Erythroblast (primary cell): ENCODE results near the gene IGFLR1.
A peak's percentile ranks its signal among the peaks of the same experiment; 100 is the strongest.

Experiments used
- DNase-seq, 2 experiments: peaks; one replicate each; lab custom pipeline; 2025; lab: John Stamatoyannopoulos, UW
- GATA1 ChIP-seq: IDR thresholded peaks from 2 replicates; pipeline ENCODE4 v1.6.1; 2011; ENCODE audit warnings: low read depth, mild to moderate bottlenecking, control low read depth, low read length, moderate library complexity
- POLR2A ChIP-seq: IDR thresholded peaks from 2 replicates; pipeline ENCODE4 v1.6.1; 2011; ENCODE audit warnings: mild to moderate bottlenecking, low read length

The IGFLR1 gene

GRCh38 chr19:35722897-35723296, 19.4 kb downstream of the IGFLR1 start:
- DNase-seq: no peak

DNA sequence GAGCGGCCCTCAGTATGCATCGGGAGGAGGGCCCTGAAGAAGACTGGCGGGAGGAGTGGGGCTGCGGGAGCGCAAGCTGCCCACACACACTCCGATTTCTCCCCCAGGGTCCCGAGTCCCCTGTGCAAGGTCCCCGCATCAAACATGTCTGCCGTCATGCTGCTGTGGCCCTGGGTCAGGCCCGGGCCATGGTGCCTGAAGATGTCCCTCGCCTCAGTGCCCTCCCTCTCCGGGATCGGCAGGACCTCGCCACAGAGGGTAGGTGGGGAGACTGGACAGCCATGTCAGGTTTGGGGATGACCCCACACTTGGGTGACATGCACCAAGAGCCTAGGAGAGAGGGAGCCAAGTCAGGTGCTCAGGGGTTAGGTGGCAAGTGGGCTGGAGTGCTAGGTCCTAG, 19.8 kb downstream of the IGFLR1 start:
- TF ChIP-seq GATA1 (no peak), POLR2A (no peak)
- no peak for DNase-seq

More at GRCh38 chr19:35722897-35723296, 19.4 kb downstream of the IGFLR1 start:
- TF ChIP-seq GATA1: no peak
- no peak for TF ChIP-seq POLR2A

- no peak for DNase-seq
- TF ChIP-seq POLR2A: no peak
Measured at GRCh38 chr19:35721374-35721773, 20.9 kb downstream of the IGFLR1 start.

DNA sequence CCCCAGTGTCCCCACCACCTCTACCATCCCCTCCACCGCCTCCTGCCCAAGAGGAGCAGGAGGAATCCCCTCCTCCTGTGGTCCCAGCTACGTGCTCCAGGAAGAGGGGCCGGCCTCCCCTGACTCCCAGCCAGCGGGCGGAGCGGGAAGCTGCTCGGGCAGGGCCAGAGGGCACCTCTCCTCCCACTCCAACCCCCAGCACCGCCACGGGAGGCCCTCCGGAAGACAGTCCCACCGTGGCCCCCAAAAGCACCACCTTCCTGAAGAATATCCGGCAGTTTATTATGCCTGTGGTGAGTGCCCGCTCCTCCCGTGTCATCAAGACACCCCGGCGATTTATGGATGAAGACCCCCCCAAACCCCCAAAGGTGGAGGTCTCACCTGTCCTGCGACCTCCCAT, 21.6 kb downstream of the IGFLR1 start:
- no peak for DNase-seq
- TF ChIP-seq POLR2A (no peak), GATA1 (no peak)

DNA sequence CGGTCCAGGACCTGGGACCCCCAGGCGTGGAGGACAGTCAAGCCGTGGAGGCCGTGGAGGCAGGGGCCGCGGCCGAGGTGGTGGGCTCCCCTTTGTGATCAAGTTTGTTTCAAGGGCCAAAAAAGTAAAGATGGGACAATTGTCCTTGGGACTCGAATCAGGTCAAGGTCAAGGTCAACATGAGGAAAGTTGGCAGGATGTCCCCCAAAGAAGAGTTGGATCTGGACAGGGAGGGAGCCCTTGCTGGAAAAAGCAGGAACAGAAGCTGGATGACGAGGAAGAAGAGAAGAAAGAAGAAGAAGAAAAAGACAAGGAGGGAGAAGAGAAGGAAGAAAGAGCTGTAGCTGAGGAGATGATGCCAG, 22.1 kb downstream of the IGFLR1 start:
- no peak for DNase-seq
- TF ChIP-seq GATA1 (no peak), POLR2A (no peak)

DNA sequence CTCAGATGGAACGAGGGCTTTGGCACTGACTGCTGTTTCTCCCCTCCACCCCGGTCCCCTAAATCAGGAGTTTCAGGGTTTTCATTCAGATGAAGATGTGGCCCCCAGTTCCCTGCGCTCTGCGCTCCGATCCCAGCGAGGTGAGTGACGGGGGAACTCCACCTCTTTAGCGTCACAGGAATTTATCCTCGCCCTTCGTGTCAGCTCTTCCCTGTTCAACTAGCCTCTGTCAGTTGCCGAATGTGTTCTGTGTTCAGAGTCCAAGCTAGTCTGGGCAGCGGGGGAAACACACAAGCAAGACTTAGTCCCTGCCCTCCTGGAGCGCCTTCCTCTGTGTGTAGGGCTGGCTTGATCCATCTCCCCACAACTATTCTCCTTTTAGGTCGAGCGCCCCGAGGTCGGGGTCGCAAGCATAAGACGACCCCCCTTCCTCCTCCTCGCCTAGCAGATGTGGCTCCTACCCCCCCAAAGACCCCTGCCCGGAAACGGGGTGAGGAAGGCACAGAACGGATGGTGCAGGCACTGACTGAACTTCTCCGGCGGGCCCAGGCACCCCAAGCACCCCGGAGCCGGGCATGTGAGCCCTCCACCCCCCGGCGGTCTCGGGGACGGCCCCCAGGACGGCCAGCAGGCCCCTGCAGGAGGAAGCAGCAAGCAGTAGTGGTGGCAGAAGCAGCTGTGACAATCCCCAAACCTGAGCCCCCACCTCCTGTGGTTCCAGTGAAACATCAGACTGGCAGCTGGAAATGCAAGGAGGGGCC, 22.7 kb downstream of the IGFLR1 start:
- no peak for DNase-seq
- TF ChIP-seq POLR2A (no peak), GATA1 (no peak)

DNA sequence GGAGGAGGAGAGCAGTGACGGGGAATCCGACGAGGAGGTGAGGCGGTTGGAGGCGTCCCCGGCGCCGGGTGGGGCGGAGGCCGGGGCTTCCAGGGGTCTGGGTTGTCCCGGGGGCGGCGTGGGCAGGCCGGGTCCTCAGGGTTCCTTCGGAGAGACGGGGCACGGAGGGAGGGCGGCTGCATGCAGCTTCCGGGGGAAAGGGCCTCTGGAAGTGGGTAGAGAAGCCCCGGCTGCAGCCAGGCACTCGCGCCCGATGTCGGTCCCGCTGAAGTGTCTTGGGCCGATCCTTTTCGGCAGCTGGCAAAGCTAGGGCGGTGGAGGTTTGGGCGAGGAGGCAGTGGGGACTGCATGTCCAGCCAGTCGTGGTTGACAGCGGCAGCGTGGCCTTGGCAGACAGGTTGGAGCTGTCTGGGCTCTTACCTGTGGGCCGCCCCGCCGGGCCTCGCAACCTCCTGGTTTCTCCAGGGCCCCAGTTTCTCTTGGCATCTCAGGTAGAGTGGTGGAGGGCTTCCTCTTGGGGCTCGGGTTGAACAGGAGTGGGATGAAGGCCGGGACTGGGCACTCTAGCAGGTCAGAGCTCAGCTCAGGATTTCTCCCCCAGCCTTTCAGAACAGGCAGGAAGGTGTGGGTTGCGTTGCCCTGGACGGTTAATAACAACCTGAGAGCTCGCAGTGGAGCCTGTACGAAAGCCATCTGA, 23.8 kb downstream of the IGFLR1 start:
- DNase-seq: peak; percentile 60 to 67
- TF ChIP-seq POLR2A (no peak), GATA1 (no peak)

DNA sequence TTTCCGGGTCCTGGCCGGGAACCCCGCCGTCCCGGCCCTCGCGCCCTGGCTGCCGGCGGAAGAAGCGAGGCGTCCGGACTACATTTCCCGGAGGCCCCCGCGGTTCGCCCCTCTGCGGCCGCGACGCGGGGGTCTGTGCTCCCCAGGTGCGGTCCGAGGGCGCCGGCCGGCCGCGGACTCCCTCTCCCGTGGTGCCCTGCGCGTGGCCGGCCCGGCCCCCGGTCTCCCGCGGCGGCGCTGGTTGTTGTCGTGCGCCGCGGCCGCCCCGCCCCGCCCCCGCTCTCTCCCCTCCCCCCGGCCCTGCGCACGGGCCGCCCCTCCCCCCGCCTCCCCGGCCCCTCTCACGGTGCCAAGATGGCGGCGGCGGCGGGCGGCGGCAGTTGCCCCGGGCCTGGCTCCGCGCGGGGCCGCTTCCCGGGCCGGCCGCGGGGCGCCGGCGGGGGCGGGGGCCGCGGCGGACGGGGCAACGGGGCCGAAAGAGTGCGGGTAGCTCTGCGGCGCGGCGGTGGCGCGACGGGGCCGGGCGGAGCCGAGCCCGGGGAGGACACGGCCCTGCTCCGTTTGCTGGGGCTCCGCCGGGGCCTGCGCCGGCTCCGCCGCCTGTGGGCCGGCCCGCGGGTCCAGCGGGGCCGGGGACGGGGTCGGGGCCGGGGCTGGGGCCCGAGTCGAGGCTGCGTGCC, 24.4 kb downstream of the IGFLR1 start, which contains the start of gene KMT2B:
Gene KMT2B, plus strand, starts transcription at position 339 of the 680 bp plus-strand sequence. Its CDS starts 16 bp downstream, at position 355.
- peak; percentile 94 to 97 for DNase-seq
- TF ChIP-seq POLR2A (no peak), GATA1 (no peak)

- no peak for TF ChIP-seq GATA1
- TF ChIP-seq POLR2A: no peak
- peak; percentile 89 to 97 for DNase-seq
Measured at GRCh38 chr19:35716801-35717664, 25.2 kb downstream of the IGFLR1 start.

DNA sequence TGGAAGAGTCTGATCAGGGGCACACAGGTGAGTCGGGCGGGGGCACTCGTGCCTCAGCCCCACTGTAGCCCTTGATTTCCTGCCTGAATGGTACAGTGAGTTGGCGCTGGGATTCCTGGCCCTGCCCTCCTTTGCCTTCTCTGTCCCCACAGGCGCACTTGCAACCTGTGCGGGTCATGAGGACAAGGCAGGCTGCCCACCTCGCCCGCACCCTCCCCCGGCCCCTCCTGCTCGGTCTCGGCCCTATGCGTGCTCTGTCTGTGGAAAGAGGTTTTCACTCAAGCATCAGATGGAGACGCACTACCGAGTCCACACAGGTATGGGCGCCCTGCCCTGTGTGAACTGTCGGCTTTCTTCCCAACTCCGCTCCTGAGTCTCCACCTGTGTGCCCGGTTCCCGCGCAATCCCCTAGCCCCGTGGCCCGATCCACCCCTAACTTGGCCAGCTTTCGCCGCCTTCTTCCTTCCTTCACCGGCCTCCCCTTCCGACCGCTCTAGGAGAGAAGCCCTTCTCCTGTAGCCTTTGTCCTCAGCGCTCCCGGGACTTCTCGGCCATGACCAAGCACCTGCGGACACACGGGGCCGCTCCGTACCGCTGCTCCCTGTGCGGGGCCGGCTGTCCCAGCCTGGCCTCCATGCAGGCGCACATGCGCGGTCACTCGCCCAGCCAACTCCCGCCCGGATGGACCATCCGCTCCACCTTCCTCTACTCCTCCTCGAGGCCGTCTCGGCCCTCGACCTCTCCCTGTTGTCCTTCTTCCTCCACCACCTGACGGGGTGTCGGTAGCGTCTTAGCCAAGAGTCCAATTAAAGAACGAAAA, 26.1 kb downstream of the IGFLR1 start:
- TF ChIP-seq POLR2A (no peak), GATA1 (no peak)
- DNase-seq: no peak

DNA sequence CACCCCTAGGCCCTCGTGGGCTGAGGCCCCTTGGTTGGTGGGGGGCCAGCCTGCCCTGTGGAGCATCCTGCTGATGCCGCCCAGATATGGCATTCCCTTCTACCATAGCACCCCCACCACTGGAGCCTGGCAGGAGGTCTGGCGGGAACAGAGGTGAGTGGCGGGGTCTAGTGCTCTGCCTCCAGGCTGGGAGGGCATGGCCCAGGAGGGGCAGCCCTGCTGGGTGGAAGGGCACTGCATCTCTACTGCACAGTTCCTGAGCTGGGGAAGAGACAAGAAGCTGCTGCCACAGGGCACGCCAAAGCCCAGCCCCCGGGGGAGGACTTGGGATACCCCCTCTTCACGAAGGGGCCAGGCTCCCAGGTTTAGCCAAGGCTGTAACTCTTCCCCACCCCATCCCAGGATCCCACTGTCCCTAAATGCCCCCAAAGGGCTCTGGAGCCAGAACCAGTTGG, 26.9 kb downstream of the IGFLR1 start:
- no peak for TF ChIP-seq POLR2A
- no peak for TF ChIP-seq GATA1
- DNase-seq: no peak
